Measurements from ENCODE around the gene KLK5.

The KLK5 gene

DNA sequence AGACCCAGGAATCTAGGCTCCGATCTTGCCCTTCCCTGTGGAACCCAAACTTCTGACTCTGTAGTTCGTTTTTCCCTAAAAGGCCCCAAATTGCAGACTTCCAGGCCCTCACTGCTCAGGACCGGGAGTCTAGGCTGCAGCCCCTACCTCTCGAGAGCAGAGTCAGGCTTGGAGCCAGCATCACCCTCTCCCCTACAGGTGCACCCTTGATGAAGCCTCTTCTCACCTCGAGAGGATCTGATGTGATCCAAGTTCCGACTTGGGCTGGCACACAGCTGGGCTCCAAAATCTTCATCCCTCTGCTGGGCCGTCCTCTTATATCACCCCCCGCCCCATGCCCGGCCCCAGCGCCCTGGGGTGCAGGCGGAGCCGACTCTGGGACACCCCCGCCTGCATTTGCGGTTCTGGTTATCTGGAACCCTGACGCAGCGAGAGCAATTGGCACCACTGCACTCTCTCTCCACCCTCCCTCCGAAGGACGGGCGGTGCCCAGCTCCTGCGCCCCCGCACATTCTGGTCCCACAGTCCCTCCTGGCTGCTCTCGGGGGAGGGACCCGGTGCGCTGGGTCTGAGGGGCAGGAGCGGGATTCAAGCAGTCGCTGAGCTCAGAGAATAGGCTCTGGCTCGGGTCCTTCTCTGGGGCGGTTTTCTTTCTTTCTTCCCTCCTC lies 30.9 kb upstream of the KLK5 start, which contains the start of gene KLK7:
Gene KLK7, minus strand, starts transcription at position 293 of the 668 bp plus-strand sequence. CDS start 1,518 bp downstream, outside the sequence.
- peaks cover 4% of the 10 kb centered on the region for H3K27me3 ChIP-seq (replicated peaks; ENCODE audit: control insufficient read depth, insufficient read depth, low read length, poor library complexity, severe bottlenecking)
- no peaks in the 10 kb centered on the region for H3K9me3 ChIP-seq (ENCODE audit: control insufficient read depth, low read length)
- DNase-seq = no peak
- H3K27ac ChIP-seq (ENCODE audit: insufficient read depth, low read length, poor library complexity, severe bottlenecking) = no peak within 1 kb of the TSS
- H3K4me1 ChIP-seq (ENCODE audit: control insufficient read depth, insufficient read depth, low read length, poor library complexity, severe bottlenecking) = no peaks in the 10 kb centered on the region
- no peak within 1 kb of the TSS for H3K4me3 ChIP-seq (ENCODE audit: insufficient read depth, low read depth, low read length, poor library complexity, severe bottlenecking)
- H3K36me3 ChIP-seq (ENCODE audit: control insufficient read depth, insufficient read depth, low read length) = no peaks in the 10 kb centered on the region

DNA sequence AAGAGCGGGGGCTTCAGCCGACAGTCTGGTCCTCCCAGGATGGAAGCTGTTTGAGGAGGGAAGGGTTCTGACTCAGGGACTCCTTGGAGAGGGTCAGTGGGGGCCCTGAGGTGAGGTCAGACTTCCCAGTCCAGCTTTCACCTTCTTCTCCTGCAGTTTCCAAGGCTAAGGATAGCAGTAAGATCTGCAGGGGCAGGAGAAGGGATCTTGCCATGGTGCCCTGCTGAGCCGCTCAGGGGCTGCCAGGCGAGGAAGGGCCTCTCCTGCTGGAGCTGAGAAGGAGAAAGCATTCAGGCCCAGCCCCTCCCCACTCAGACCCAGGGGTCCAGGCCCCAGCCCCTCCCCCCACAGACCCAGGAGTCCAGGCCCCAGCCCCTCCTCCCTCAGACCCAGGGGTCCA lies 29.3 kb upstream of the KLK5 start:
- Histone ChIP-seq H3K27ac (ENCODE audit: insufficient read depth, low read length, poor library complexity, severe bottlenecking) (no peak overlapping the region), H3K36me3 (ENCODE audit: control insufficient read depth, insufficient read depth, low read length) (no peaks in the 10 kb centered on the region), H3K27me3 (replicated peaks; ENCODE audit: control insufficient read depth, insufficient read depth, low read length, poor library complexity, severe bottlenecking) (peaks cover 4% of the 10 kb centered on the region), H3K4me3 (ENCODE audit: insufficient read depth, low read depth, low read length, poor library complexity, severe bottlenecking) (no peak overlapping the region), H3K9me3 (ENCODE audit: control insufficient read depth, low read length) (no peaks in the 10 kb centered on the region), H3K4me1 (ENCODE audit: control insufficient read depth, insufficient read depth, low read length, poor library complexity, severe bottlenecking) (no peaks in the 10 kb centered on the region)
- DNase-seq = no peak

DNA sequence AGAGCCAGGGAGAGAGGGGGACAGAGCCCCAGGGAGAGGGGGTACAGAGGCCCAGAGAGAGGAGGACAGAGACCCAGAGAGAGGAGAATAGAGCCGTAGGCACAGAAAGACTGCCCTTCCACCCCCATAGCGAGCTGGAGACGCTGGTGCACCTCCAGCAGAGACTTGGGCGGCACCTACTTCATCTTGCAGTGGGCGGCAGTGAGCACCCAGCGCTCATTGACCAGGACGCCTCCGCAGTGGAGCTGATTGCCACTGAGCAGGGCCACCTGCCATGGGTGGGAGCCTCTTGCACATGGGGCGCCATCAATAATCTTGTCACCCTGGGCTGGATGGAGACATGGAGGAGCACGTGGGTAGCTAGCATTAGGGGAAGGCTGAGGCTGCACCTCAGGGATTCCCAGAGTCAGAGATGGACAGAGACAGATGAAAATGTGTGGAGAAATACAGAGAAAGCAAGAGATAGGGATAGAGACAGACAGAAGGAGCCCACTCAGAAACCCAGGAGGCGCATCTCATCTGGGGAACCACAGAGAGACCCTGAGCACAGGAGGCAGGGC lies 28.8 kb upstream of the KLK5 start:
- Histone ChIP-seq H3K4me1 (ENCODE audit: control insufficient read depth, insufficient read depth, low read length, poor library complexity, severe bottlenecking) (no peaks in the 10 kb centered on the region), H3K4me3 (ENCODE audit: insufficient read depth, low read depth, low read length, poor library complexity, severe bottlenecking) (no peak overlapping the region), H3K9me3 (ENCODE audit: control insufficient read depth, low read length) (no peaks in the 10 kb centered on the region), H3K27ac (ENCODE audit: insufficient read depth, low read length, poor library complexity, severe bottlenecking) (no peak overlapping the region), H3K36me3 (ENCODE audit: control insufficient read depth, insufficient read depth, low read length) (no peaks in the 10 kb centered on the region), H3K27me3 (replicated peaks; ENCODE audit: control insufficient read depth, insufficient read depth, low read length, poor library complexity, severe bottlenecking) (peaks cover 4% of the 10 kb centered on the region)
- DNase-seq = no peak

DNA sequence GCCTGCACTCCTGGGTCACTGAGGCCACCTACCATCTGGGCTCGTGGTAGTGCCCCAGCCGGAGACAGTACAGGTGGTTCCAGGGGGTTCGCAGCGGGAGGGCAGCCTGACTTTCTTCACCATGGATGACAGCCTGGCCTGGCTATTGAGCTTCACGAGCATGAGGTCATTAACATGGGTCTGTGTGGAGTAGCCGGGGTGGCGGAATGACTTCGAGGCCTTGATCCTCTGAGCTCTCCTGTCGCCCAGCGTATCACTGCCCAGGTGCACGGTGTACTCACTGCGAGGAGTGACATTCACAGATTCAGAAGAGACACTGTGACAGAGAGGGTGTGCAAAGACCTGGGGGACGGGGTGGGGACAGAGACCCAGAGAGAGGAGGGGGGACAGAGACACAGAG lies 27.4 kb upstream of the KLK5 start:
- H3K36me3 ChIP-seq (ENCODE audit: control insufficient read depth, insufficient read depth, low read length) = no peaks in the 10 kb centered on the region
- no peak for DNase-seq

DNA sequence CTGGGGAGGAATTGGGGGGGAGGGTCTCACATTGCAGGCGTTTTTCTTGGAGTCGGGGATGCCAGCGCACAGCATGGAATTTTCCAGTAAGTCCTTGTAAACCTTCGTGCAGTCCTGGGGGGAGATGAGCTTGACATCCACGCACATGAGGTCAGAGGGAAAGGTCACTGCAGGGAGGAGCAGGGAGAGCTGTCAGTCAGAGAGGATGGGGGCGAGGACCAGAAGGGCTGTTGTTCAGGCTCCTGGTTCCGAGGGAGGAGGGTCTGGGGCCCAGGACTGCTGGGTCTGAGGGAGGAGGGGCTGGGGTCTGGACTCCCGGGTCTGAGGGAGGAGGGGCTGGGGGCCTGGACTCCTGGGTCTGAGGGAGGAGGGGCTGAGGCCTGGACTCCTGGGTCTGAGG lies 26.9 kb upstream of the KLK5 start:
- no peak overlapping the region for H3K27ac ChIP-seq (ENCODE audit: insufficient read depth, low read length, poor library complexity, severe bottlenecking)
- H3K36me3 ChIP-seq (ENCODE audit: control insufficient read depth, insufficient read depth, low read length) = no peaks in the 10 kb centered on the region
- H3K27me3 ChIP-seq (replicated peaks; ENCODE audit: control insufficient read depth, insufficient read depth, low read length, poor library complexity, severe bottlenecking) = peaks cover 4% of the 10 kb centered on the region
- H3K4me1 ChIP-seq (ENCODE audit: control insufficient read depth, insufficient read depth, low read length, poor library complexity, severe bottlenecking) = no peaks in the 10 kb centered on the region
- no peak overlapping the region for H3K4me3 ChIP-seq (ENCODE audit: insufficient read depth, low read depth, low read length, poor library complexity, severe bottlenecking)
- DNase-seq = no peak
- H3K9me3 ChIP-seq (ENCODE audit: control insufficient read depth, low read length) = no peaks in the 10 kb centered on the region

More for the DNA sequence above, 27.4 kb upstream of the KLK5 start:
- Histone ChIP-seq H3K27ac (ENCODE audit: insufficient read depth, low read length, poor library complexity, severe bottlenecking) (no peak overlapping the region), H3K4me1 (ENCODE audit: control insufficient read depth, insufficient read depth, low read length, poor library complexity, severe bottlenecking) (no peaks in the 10 kb centered on the region), H3K9me3 (ENCODE audit: control insufficient read depth, low read length) (no peaks in the 10 kb centered on the region), H3K4me3 (ENCODE audit: insufficient read depth, low read depth, low read length, poor library complexity, severe bottlenecking) (no peak overlapping the region), H3K27me3 (replicated peaks; ENCODE audit: control insufficient read depth, insufficient read depth, low read length, poor library complexity, severe bottlenecking) (peaks cover 4% of the 10 kb centered on the region)

DNA sequence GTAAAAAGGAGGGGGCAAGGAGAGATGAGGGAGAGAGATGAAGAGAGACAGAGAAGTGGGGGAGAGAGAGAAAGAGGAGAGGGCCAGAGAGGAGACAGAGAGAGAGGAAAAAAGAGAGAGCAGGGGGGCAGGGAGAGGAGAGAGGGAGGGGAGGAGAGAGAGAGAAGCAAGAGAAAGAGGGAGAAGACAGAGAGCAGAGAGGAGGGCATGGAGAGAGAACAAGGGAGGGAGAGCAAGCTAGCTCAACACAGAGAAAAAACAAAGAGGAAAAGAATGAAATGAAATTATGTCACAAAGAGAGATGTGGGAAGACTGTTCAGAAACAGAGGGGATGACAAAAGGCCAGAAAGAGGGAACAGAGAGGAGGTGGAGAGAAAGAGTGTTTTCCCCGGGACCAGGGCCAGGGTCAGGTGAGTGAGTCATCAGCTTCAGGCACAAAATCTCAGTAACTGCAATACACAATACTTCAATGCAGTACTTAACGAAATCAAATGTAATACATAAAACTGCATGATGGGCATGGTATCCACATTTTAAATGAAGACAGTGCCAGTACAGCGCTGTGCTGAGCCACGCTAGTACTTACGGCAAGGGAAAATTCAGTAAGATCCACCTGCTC lies 26.0 kb upstream of the KLK5 start:
- Histone ChIP-seq H3K4me1 (ENCODE audit: control insufficient read depth, insufficient read depth, low read length, poor library complexity, severe bottlenecking) (no peaks in the 10 kb centered on the region), H3K4me3 (ENCODE audit: insufficient read depth, low read depth, low read length, poor library complexity, severe bottlenecking) (no peak overlapping the region), H3K36me3 (ENCODE audit: control insufficient read depth, insufficient read depth, low read length) (no peaks in the 10 kb centered on the region), H3K27me3 (replicated peaks; ENCODE audit: control insufficient read depth, insufficient read depth, low read length, poor library complexity, severe bottlenecking) (peaks cover 4% of the 10 kb centered on the region), H3K27ac (ENCODE audit: insufficient read depth, low read length, poor library complexity, severe bottlenecking) (no peak overlapping the region), H3K9me3 (ENCODE audit: control insufficient read depth, low read length) (no peaks in the 10 kb centered on the region)
- DNase-seq = no peak

DNA sequence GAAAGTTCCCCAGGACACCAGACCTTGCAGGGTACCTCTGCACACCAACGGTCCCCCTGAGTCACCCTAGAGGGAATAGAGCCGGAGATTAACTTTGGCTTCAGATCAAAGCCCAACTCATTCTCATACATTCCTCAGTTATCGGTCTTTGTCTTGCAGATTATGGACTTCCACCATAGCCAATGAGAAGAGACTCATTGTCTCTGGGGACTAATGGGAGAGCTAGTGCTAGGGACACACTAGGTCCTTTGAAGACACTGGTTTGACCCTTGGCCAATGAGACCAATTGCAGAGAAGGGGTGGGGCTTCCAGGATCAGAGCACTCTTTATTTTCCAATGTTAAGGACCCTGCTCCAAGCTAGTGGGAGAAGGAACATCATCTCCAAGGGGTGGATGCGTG lies 24.8 kb upstream of the KLK5 start:
- peaks cover 4% of the 10 kb centered on the region for H3K27me3 ChIP-seq (replicated peaks; ENCODE audit: control insufficient read depth, insufficient read depth, low read length, poor library complexity, severe bottlenecking)

DNA sequence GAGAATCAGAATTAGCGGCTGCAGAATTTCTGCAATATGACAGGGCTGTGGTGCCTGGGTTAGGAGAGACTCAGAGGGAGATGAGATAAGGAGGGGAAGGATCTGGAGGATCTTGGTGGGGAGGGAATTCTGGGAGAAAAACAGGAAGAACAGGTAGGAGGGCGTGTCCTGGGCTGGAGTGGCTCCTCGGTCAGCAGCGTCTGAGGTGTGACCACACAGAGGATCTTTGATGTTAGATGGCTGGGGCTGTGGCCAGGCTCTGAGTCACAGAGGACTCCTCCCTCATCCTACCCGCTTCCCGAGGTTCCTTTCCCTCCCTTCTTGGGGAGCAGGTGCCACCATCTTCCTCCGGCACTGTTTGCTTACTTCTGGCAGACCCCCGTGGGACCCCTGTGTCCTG lies 22.9 kb upstream of the KLK5 start:
- Histone ChIP-seq H3K9me3 (ENCODE audit: control insufficient read depth, low read length) (no peaks in the 10 kb centered on the region), H3K4me3 (ENCODE audit: insufficient read depth, low read depth, low read length, poor library complexity, severe bottlenecking) (no peak overlapping the region), H3K27me3 (replicated peaks; ENCODE audit: control insufficient read depth, insufficient read depth, low read length, poor library complexity, severe bottlenecking) (peaks cover 4% of the 10 kb centered on the region), H3K27ac (ENCODE audit: insufficient read depth, low read length, poor library complexity, severe bottlenecking) (no peak overlapping the region), H3K4me1 (ENCODE audit: control insufficient read depth, insufficient read depth, low read length, poor library complexity, severe bottlenecking) (no peaks in the 10 kb centered on the region), H3K36me3 (ENCODE audit: control insufficient read depth, insufficient read depth, low read length) (no peaks in the 10 kb centered on the region)
- DNase-seq = no peak

More for the DNA sequence above, 24.8 kb upstream of the KLK5 start:
- H3K4me1 ChIP-seq (ENCODE audit: control insufficient read depth, insufficient read depth, low read length, poor library complexity, severe bottlenecking) = no peaks in the 10 kb centered on the region
- no peak overlapping the region for H3K4me3 ChIP-seq (ENCODE audit: insufficient read depth, low read depth, low read length, poor library complexity, severe bottlenecking)
- H3K27ac ChIP-seq (ENCODE audit: insufficient read depth, low read length, poor library complexity, severe bottlenecking) = no peak overlapping the region
- no peaks in the 10 kb centered on the region for H3K9me3 ChIP-seq (ENCODE audit: control insufficient read depth, low read length)
- no peaks in the 10 kb centered on the region for H3K36me3 ChIP-seq (ENCODE audit: control insufficient read depth, insufficient read depth, low read length)
- no peak for DNase-seq

DNA sequence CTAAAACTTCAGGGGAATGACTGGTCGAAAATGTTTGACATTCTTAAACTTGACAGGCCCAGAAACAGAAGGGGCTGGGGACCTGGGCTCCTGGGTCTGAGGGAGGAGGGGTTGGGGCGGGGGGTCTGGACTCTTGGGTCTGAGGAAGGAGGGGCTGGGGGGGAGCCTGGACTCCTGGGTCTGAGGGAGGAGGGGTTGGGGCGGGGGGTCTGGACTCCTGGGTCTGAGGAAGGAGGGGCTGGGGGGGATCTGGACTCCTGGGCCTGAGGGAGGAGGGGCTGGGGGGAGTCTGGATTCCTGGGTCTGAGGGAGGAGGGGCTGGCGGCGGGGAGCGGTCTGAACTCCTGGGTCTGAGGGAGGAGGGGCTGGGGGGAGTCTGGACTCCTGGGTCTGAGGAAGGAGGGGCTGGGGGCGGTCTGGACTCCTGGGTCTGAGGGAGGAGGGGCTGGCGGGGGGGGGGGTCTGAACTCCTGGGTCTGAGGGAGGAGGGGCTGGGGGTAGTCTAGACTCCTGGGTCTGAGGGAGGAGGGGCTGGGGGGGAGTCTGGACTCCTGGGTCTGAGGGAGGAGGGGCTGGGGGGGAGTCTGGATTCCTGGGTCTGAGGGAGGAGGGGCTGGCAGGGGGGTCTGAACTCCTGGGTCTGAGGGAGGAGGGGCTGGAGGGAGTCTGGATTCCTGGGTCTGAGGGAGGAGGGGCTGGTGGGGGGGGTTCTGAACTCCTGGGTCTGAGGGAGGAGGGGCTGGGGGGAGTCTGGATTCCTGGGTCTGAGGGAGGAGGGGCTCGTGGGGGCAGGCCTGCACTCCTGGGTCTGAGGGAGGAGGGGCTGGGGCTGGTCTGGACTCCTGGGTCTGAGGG lies 22.1 kb upstream of the KLK5 start:
- no peaks in the 10 kb centered on the region for H3K4me1 ChIP-seq (ENCODE audit: control insufficient read depth, insufficient read depth, low read length, poor library complexity, severe bottlenecking)
- no peaks in the 10 kb centered on the region for H3K36me3 ChIP-seq (ENCODE audit: control insufficient read depth, insufficient read depth, low read length)
- H3K9me3 ChIP-seq (ENCODE audit: control insufficient read depth, low read length) = no peaks in the 10 kb centered on the region
- no peaks in the 10 kb centered on the region for H3K27me3 ChIP-seq (replicated peaks; ENCODE audit: control insufficient read depth, insufficient read depth, low read length, poor library complexity, severe bottlenecking)
- no peak overlapping the region for H3K4me3 ChIP-seq (ENCODE audit: insufficient read depth, low read depth, low read length, poor library complexity, severe bottlenecking)
- no peak overlapping the region for H3K27ac ChIP-seq (ENCODE audit: insufficient read depth, low read length, poor library complexity, severe bottlenecking)
- DNase-seq = no peak
